Urothelium cell line (cell line): Measurements from ENCODE around the gene GATA1.

Experiments used
- DNase-seq: peaks from one replicate; pipeline ENCODE4 v3.0.0; 2011; ENCODE audit warnings: low spot score, mixed read lengths
- FAIRE-seq: peaks from 2 replicates; lab custom pipeline; 2011; peaks lifted over from hg19 to GRCh38; lab: Jason Lieb, UNC

GATA1 gene

GRCh38 chrX:48786341-48786800 is at the start of gene GATA1:
GATA1 (plus strand) TSS chrX:48786590; CDS start chrX:48791110, 4,520 bp downstream.
- DNase-seq (no peak), FAIRE-seq (no peak)

DNA sequence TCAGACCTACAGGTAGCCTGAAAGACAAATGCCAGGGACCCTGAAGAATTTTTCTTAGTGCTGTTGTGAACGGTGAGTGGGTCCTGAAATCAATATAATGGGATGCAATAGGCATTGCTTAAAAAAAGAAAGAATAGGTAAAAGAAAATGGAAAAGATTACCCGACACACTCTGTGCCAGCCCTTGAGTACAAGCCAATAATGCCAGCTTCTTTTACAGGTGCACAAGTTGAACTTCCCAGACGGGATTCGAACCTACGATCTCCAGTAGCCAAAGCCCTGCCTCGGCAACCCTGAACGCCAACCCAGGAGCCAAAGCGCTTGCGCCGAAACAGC is 49.5 kb upstream of the GATA1 start:
- DNase-seq (no peak), FAIRE-seq (no peak)

GRCh38 chrX:48737213-48737938 is 49.0 kb upstream of the GATA1 start:
- peak; percentile 96 for DNase-seq
- FAIRE-seq, result no peak

DNA sequence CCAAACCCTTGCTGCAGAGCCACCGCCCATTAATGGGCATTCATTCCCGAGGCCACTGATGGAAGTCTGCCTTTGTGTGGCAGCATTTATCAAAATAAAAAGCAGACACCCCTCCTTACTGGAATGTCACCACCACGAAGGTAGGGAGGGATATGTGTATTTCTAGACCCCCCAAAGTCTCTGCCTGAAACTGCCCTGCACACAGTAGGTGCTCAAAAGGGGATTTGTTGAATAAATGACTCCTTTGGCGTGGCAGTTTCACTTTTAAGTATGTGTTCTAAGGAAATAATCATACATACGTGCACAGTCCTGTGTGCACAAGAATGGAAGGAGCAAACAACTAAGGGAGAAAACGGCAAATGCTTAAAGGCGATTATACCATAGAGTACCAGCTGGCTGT is 48.5 kb upstream of the GATA1 start:
- no peak for FAIRE-seq
- DNase-seq, result no peak

DNA sequence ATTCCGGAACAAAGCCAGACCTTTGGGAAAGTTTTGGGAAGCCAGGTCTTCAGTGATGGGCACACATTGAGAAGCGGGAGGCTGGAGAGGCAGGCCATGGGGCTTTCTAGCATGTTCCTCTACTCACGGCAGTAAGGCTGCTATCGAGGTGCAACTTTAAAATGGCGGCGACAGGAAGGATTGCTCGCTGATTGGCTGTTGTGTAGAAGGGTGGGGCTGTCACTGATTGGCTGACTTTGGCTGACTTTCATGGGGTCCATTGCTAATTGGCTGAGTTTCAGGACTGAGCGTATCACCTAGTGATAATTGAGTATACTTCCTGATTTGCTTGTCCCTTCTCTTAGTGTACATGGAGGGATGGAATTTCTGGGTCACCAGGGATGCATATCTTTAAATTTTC is 44.6 kb upstream of the GATA1 start:
- DNase-seq (no peak), FAIRE-seq (no peak)

DNA sequence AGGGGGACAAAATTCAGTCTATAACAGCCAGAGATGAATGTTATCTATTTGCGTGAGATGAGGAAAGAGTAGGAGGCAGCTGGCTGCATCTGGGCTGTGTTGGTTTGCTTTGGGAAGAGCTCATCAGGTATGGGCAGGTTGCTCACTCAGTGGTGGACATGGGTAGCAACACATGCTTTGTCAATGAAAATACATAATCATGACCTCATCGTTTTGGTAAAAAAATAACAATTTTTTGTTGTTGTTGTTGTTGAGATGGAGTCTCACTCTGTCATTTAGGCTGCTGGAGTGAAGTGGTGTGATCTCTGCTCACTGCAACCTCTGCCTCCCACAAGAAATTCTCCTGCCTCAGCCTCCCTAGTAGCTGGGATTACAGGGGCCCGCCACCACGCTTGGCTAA is 41.2 kb upstream of the GATA1 start:
- no peak for FAIRE-seq

DNA sequence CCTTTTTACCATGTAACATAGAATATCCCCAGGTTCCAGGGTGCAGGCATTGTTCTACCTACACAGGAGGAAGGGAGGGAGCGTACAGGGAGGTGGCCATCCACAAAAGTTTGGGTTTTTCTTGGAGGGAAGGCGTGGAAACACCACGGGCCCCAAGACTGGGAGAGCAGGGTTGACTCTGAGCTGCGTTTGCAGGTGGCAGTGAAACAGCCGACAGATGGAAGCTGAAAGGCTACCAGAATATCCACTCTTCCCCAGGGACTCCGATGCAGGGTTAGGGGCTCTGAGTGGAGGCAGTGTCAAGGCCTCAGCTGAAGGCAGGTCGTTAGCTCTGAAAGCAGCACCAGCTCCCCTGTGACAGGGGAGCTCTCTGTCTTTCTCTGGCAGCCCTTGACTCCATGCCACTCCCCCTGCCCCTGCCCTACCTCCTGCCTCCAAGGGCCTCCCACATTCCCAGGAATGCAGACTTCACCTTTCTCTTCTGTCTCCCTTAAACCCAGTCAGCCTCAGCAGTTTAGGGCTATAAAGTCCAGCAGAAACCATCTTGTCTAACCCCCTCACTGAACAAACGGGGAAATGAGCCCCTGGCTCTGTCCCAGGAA is 38.9 kb upstream of the GATA1 start:
- FAIRE-seq, result no peak

More for the DNA sequence above, 41.2 kb upstream of the GATA1 start:
- no peak for DNase-seq

DNA sequence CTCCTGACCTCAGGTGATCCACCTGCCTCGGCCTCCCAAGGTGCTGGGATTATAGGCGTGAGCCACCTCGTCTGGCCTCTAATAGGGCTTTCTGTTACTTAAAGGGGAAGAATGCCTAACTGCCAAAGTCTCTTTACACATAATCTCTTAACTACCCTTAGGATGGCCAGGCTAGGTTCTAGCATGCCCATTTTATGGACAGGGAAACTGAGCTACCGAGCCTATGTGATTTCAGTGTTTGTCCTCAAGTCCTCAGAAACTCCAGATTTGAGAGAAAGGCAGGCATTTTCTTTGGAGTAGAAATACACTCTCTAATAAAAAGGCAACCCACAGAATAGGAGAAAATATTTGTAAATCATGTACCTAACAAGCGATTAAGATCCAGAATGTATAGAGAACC is 37.2 kb upstream of the GATA1 start:
- DNase-seq (no peak), FAIRE-seq (no peak)

More for the DNA sequence above, 38.9 kb upstream of the GATA1 start:
- DNase-seq, result no peak

DNA sequence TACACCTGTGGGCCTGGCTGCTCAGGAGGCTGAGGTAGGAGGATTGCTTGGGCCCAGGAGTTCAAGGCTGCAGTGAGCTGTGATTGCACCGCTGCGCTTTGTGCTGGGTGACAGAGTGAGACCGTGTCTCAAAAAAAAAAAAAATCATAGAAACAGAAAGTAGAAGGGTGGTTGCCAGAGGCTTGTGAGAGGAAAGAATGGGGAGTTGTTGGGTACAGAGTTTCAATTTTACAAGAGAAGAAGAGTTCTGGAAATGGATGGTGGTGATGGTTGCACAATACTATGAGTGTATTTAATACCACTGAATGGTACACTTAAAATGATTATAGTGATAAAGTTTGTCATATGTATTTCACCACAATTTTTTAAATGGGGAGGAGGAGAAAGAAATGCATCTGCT is 35.0 kb upstream of the GATA1 start:
- FAIRE-seq (no peak), DNase-seq (no peak)

DNA sequence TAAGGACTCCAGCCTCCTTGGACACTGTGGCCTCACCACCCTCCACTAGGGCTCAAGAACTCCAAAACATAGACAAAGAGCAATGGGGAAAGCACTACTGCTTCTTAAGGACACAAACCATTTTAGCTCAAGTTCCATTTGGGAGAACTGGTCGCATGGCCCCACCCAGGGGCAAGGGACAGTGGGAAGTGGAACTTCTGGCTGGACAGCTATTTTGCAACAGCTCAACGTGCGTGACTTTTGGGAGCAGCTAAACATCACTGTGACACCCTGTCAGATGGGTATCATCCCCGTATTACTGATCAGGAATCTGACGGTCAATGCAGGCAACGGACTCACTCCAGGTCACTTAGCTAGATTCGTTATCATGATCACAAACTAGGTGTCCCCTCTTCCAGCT is 33.9 kb upstream of the GATA1 start:
- no peak for DNase-seq

GRCh38 chrX:48753708-48754228 is 32.6 kb upstream of the GATA1 start:
- FAIRE-seq (no peak), DNase-seq (no peak)

More for the DNA sequence above, 33.9 kb upstream of the GATA1 start:
- no peak for FAIRE-seq

GRCh38 chrX:48754238-48754637 is 32.2 kb upstream of the GATA1 start:
- DNase-seq (no peak), FAIRE-seq (no peak)

DNA sequence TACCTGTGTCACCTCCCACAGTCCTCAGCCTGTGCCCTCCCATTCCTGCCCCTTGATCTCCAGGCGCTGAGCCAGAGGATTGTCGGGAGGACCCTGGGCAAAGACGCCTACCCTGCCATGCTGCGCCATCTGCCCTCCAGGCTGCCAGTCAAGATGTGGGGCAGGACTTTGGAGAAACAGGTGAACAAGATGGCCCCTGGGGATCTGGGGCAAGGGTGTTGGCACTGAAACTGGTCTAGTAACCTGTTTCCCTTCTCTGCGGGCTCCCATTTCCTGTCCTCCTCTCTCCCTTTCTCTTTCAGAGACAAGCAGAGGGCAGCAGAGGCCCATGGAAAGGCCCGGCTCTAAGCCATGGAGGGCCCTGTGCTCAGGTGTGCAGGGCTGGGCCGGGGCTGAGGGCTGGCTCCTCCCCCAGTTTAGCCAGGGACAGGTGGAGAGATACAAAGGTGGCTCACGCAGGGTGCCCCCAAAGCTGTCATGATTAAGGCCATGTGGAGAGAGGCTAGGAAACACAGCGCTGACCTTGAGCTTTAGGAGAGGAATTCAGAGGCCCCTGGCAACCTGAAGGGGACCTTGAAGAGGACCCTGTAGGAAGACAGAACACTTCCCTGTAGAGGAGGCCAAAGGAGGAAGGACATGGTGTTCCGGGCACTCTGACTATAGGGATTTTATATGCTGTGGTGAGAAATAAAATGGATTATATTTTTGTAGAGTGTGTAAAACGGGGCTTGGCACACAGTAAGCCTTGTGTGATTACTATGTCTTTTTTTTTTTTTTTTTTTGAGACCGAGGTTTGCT is 24.5 kb upstream of the GATA1 start, which contains the start of gene GLOD5:
GLOD5 (plus strand) TSS at position 74 of the 798 bp plus-strand sequence; CDS start at position 118, 44 bp downstream.
- FAIRE-seq, result no peak
- DNase-seq, result peak; percentile 26

DNA sequence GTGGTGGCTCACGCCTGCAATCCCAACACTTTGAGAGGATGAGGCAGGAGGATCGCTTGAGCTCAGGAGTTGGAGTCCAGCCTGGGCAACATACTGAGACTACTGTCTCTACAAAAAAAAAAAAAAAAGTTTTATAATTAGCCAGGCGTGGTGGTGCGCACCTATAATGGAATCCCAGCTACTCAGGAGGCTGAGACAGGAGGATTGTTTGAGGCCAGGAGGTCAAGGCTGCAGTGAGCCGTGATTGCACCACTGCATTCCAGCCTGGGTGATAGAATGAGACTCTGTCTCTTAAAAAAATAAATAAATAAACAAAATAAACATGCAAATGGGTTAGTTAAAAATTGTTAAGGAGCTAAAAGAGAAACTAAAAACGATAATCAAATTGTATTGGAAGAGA is 17.2 kb upstream of the GATA1 start:
- FAIRE-seq (peak; percentile 50), DNase-seq (no peak)

- FAIRE-seq (no peak), DNase-seq (no peak)
Measured at GRCh38 chrX:48770296-48770695, 16.1 kb upstream of the GATA1 start.

- FAIRE-seq, result no peak
- no peak for DNase-seq
Measured at GRCh38 chrX:48772602-48773001, 13.8 kb upstream of the GATA1 start.

GRCh38 chrX:48776818-48777439 is 9.5 kb upstream of the GATA1 start:
- no peak for DNase-seq
- no peak for FAIRE-seq

DNA sequence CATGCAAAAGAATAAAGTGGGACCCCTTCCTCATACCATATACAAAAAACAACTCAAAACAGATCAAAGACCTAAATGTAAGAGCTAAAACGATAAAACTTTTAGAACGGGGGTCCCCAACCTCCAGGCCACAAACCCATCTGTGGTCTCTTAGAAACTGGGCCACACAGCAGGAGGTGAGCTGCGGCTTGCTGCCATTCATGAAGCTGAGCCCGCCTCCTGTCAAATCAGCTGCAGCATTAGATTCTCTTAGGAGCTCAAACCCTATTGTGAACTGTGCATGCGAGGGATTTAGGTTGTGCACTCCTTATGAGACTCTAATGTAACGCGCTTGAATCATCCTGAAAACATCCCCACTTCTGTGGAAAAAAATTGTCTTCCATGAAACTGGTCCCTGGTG is 7.0 kb upstream of the GATA1 start:
- DNase-seq (no peak), FAIRE-seq (no peak)

DNA sequence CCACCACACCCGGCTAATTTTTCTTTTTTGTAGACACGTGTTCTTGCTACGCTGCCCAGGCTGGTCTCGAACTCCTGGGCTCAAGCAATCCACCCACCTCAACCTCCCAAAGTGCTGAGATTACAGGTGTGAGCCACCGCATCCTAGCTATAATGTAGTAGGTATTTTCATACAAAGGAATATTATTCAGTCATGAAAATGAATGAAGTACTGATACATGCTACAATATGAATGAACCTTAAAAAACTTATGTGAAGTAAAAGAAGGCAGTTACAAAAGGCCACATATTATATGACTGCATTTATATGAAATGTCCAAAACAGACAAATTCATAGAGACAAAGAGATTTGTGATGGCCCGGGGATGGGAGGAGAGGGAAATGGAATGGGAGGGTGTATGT is 4.7 kb upstream of the GATA1 start:
- FAIRE-seq (no peak), DNase-seq (no peak)

GRCh38 chrX:48782216-48782615 is 4.2 kb upstream of the GATA1 start:
- FAIRE-seq (no peak), DNase-seq (no peak)

- FAIRE-seq (no peak), DNase-seq (no peak)
Measured at GRCh38 chrX:48782795-48783194, 3.6 kb upstream of the GATA1 start.
